ENCODE measurements around the gene ARHGAP29. TPM values are rescaled to one million over a fixed set of nuclear protein-coding genes. Genes with fewer than 3 reads are reported as not detected.

Gene ARHGAP29
- total and polyA plus RNA-seq, 7 experiments from 2014 or later: 0.02 to 0.37 (median 0.13) TPM; not detected in 4

DNA sequence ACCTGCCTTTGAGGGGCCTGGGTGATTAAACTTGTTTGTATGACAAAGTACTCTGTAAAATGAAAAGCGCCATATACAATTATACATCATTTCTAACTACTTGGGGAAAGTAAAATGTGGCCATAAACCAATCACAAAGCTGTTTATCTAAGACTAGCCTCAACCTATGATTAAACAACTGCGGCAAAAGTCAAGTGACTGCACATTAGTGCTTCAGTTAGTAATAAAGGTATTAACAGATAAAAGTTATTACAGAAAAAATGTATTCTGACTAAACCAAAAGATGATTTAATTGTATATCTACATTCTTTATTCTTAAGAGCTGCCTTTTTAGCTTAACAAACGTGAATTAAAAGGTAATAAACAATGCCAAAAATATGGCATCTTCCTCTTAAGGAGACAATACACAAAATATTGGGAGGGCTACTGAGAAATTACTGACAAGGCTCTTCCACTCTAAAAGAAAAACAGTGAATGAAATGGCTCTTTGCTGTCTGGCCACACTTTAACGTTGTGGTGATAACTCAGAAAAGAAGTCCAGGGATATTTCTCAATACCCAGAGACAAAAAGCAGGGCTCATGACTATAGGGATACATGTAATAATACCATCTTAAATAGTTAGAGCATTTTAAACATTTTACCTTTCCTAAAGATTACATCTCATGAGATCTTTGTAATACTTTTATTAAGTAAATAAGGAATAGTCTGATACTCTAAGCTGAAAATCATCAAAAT lies 8.6 kb downstream of the ARHGAP29 start:
- H3K4me1 ChIP-seq (ENCODE audit: control insufficient read depth in 2 of 2, insufficient read depth in 2 of 2, low read length in 2 of 2): no peaks in the 10 kb centered on the region
- H3K27ac ChIP-seq (ENCODE audit: low read depth, low read length): no peak overlapping the region
- POLR2A ChIA-PET: no interaction called here
- Mint-ChIP-seq H3K4me3 (no peak overlapping the region), H3K27me3 (peaks cover 24 to 57% (median 39%) of the 10 kb centered on the region in 5 donors), H3K4me1 (no peaks in the 10 kb centered on the region), H3K9me3 (no peaks in the 10 kb centered on the region), H3K27ac (no peak overlapping the region), H3K36me3 (no peaks in the 10 kb centered on the region)
- ATAC-seq: no peak
- CTCF ChIA-PET: no interaction called here
- H3K27me3 ChIP-seq (ENCODE audit: control insufficient read depth in 2 of 2, insufficient read depth in 2 of 2, low read length in 2 of 2): peaks cover 0 to 5% of the 10 kb centered on the region in 2 donors
- no peaks in the 10 kb centered on the region for H3K9me3 ChIP-seq (ENCODE audit: control insufficient read depth in 2 of 3, low read length in 3 of 3)
- no peak for DNase-seq
- no peak overlapping the region for H3K4me3 ChIP-seq (ENCODE audit: low read length)
- no peaks in the 10 kb centered on the region for H3K36me3 ChIP-seq (ENCODE audit: control insufficient read depth in 2 of 3, insufficient read depth in 3 of 3, low read length in 3 of 3)
- intact Hi-C loops (cut with micrococcal nuclease): no loop called here

- peaks cover 0 to 5% of the 10 kb centered on the region in 2 donors for H3K27me3 ChIP-seq (ENCODE audit: control insufficient read depth in 2 of 2, insufficient read depth in 2 of 2, low read length in 2 of 2)
- no peak for ATAC-seq
- Mint-ChIP-seq H3K27me3 (peaks cover 15 to 49% (median 32%) of the 10 kb centered on the region in 5 donors), H3K27ac (no peak overlapping the region), H3K9me3 (no peaks in the 10 kb centered on the region), H3K4me1 (no peaks in the 10 kb centered on the region), H3K36me3 (no peaks in the 10 kb centered on the region), H3K4me3 (no peak overlapping the region)
- H3K4me3 ChIP-seq (ENCODE audit: low read length): no peak overlapping the region
- no peak overlapping the region for H3K27ac ChIP-seq (ENCODE audit: low read depth, low read length)
- no peaks in the 10 kb centered on the region for H3K9me3 ChIP-seq (ENCODE audit: control insufficient read depth in 2 of 3, low read length in 3 of 3)
- CTCF ChIA-PET: no interaction called here
- POLR2A ChIA-PET: no interaction called here
- H3K36me3 ChIP-seq (ENCODE audit: control insufficient read depth in 2 of 3, insufficient read depth in 3 of 3, low read length in 3 of 3): no peaks in the 10 kb centered on the region
- DNase-seq: no peak
- no peaks in the 10 kb centered on the region for H3K4me1 ChIP-seq (ENCODE audit: control insufficient read depth in 2 of 2, insufficient read depth in 2 of 2, low read length in 2 of 2)
- intact Hi-C loops (cut with micrococcal nuclease): no loop called here
These were observed 9.8 kb downstream of the ARHGAP29 start for GRCh38 chr1:94227624-94228023.

GRCh38 chr1:94225845-94226244 lies 11.5 kb downstream of the ARHGAP29 start:
- no peak overlapping the region for H3K27ac Mint-ChIP-seq
- H3K4me3 Mint-ChIP-seq: no peak overlapping the region
- no peak for DNase-seq
- POLR2A ChIA-PET: interaction anchor here (0.6 kb wide), 1 partner anchor 95 kb away, joined by 3 read pairs; no protein-coding TSS in a partner anchor
- H3K27ac ChIP-seq (ENCODE audit: low read depth, low read length): no peak overlapping the region
- peaks cover 0 to 5% of the 10 kb centered on the region in 2 donors for H3K27me3 ChIP-seq (ENCODE audit: control insufficient read depth in 2 of 2, insufficient read depth in 2 of 2, low read length in 2 of 2)
- peaks cover 0 to 37% (median 26%) of the 10 kb centered on the region in 5 donors for H3K27me3 Mint-ChIP-seq
- no peaks in the 10 kb centered on the region for H3K4me1 ChIP-seq (ENCODE audit: control insufficient read depth in 2 of 2, insufficient read depth in 2 of 2, low read length in 2 of 2)
- H3K4me1 Mint-ChIP-seq: no peaks in the 10 kb centered on the region
- no peaks in the 10 kb centered on the region for H3K9me3 Mint-ChIP-seq
- no peaks in the 10 kb centered on the region for H3K9me3 ChIP-seq (ENCODE audit: control insufficient read depth in 2 of 3, low read length in 3 of 3)
- intact Hi-C loops (cut with micrococcal nuclease): no loop called here
- H3K36me3 Mint-ChIP-seq: no peaks in the 10 kb centered on the region
- no peaks in the 10 kb centered on the region for H3K36me3 ChIP-seq (ENCODE audit: control insufficient read depth in 2 of 3, insufficient read depth in 3 of 3, low read length in 3 of 3)
- CTCF ChIA-PET: interaction anchor here (0.6 to 0.7 kb wide), 2 partner anchors 181 to 216 kb away, joined by 3 read pairs; no protein-coding TSS in a partner anchor
- no peak for ATAC-seq
- no peak overlapping the region for H3K4me3 ChIP-seq (ENCODE audit: low read length)

GRCh38 chr1:94218332-94218731 lies 19.1 kb downstream of the ARHGAP29 start:
- H3K27ac ChIP-seq (ENCODE audit: low read depth, low read length): no peak overlapping the region
- no peak overlapping the region for H3K4me3 ChIP-seq (ENCODE audit: low read length)
- Mint-ChIP-seq H3K27ac (no peak overlapping the region), H3K4me1 (no peaks in the 10 kb centered on the region), H3K36me3 (no peaks in the 10 kb centered on the region), H3K27me3 (peaks cover 14 to 34% (median 29%) of the 10 kb centered on the region in 5 donors), H3K9me3 (no peaks in the 10 kb centered on the region), H3K4me3 (no peak overlapping the region)
- CTCF ChIA-PET: no interaction called here
- ATAC-seq (no peak), DNase-seq (no peak)
- intact Hi-C loops (cut with micrococcal nuclease): no loop called here
- H3K27me3 ChIP-seq (ENCODE audit: control insufficient read depth in 2 of 2, insufficient read depth in 2 of 2, low read length in 2 of 2): no peaks in the 10 kb centered on the region
- H3K36me3 ChIP-seq (ENCODE audit: control insufficient read depth in 2 of 3, insufficient read depth in 3 of 3, low read length in 3 of 3): no peaks in the 10 kb centered on the region
- H3K9me3 ChIP-seq (ENCODE audit: control insufficient read depth in 2 of 3, low read length in 3 of 3): no peaks in the 10 kb centered on the region
- POLR2A ChIA-PET: no interaction called here
- no peaks in the 10 kb centered on the region for H3K4me1 ChIP-seq (ENCODE audit: control insufficient read depth in 2 of 2, insufficient read depth in 2 of 2, low read length in 2 of 2)

DNA sequence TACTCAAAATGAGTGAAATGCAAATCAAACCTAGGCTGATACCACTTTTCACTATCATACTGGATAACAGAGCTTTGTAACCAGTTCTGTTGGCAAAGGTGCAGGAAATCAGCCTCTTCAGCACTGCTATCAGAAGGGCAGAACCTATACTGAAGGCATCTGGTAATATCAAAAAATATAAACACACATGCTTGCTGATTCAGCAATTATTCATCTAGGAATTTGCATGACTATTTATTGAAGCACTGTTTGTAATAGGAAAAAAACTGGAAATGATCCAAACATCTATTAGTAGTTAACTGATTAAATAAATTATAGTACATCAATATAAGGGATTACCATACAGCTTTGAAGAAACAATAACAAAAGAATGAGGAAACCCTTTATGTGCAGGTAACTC lies 21.4 kb downstream of the ARHGAP29 start:
- Mint-ChIP-seq H3K4me1 (no peaks in the 10 kb centered on the region), H3K27ac (no peak overlapping the region), H3K9me3 (no peaks in the 10 kb centered on the region), H3K27me3 (peaks cover 14 to 30% (median 30%) of the 10 kb centered on the region in 5 donors), H3K36me3 (no peaks in the 10 kb centered on the region), H3K4me3 (no peak overlapping the region)
- intact Hi-C loops (cut with micrococcal nuclease): no loop called here
- Histone ChIP-seq H3K9me3 (ENCODE audit: control insufficient read depth in 2 of 3, low read length in 3 of 3) (no peaks in the 10 kb centered on the region), H3K27me3 (ENCODE audit: control insufficient read depth in 2 of 2, insufficient read depth in 2 of 2, low read length in 2 of 2) (no peaks in the 10 kb centered on the region), H3K4me3 (ENCODE audit: low read length) (no peak overlapping the region), H3K36me3 (ENCODE audit: control insufficient read depth in 2 of 3, insufficient read depth in 3 of 3, low read length in 3 of 3) (no peaks in the 10 kb centered on the region), H3K27ac (ENCODE audit: low read depth, low read length) (no peak overlapping the region), H3K4me1 (ENCODE audit: control insufficient read depth in 2 of 2, insufficient read depth in 2 of 2, low read length in 2 of 2) (no peaks in the 10 kb centered on the region)
- no peak for DNase-seq
- ChIA-PET CTCF (no interaction called here), POLR2A (no interaction called here)
- ATAC-seq: no peak

GRCh38 chr1:94209982-94210381 lies 27.4 kb downstream of the ARHGAP29 start:
- Mint-ChIP-seq H3K27me3 (peaks cover 5 to 16% (median 12%) of the 10 kb centered on the region in 5 donors), H3K9me3 (peaks cover 0 to 6% (median 0%) of the 10 kb centered on the region in 11 donors), H3K36me3 (no peaks in the 10 kb centered on the region), H3K27ac (no peak overlapping the region), H3K4me3 (no peak overlapping the region), H3K4me1 (no peaks in the 10 kb centered on the region)
- intact Hi-C loops (cut with micrococcal nuclease): no loop called here
- H3K36me3 ChIP-seq (ENCODE audit: control insufficient read depth in 2 of 3, insufficient read depth in 3 of 3, low read length in 3 of 3): no peaks in the 10 kb centered on the region
- ChIA-PET POLR2A (no interaction called here), CTCF (no interaction called here)
- no peak overlapping the region for H3K4me3 ChIP-seq (ENCODE audit: low read length)
- H3K27ac ChIP-seq (ENCODE audit: low read depth, low read length): no peak overlapping the region
- no peaks in the 10 kb centered on the region for H3K9me3 ChIP-seq (ENCODE audit: control insufficient read depth in 2 of 3, low read length in 3 of 3)
- no peak for ATAC-seq
- H3K4me1 ChIP-seq (ENCODE audit: control insufficient read depth in 2 of 2, insufficient read depth in 2 of 2, low read length in 2 of 2): no peaks in the 10 kb centered on the region
- no peaks in the 10 kb centered on the region for H3K27me3 ChIP-seq (ENCODE audit: control insufficient read depth in 2 of 2, insufficient read depth in 2 of 2, low read length in 2 of 2)
- DNase-seq: no peak

DNA sequence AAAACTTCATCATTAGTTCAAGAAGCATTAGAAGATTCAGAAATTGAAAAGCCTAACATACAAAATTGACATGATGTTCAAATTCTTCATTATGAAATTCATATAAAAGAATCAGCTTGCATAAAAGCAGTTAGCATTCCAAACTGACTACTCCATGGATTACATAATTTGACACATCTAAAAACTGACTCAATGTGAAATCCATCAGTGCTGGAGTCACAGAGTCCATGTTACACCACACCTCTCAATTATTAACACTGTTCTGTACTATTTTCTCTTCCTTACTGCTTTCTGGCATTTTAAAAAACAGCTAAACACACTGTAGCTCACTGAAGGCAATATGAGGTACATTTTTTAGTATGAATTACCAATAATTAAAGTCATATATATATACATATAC lies 28.0 kb downstream of the ARHGAP29 start:
- Mint-ChIP-seq H3K27ac (no peak overlapping the region), H3K36me3 (no peaks in the 10 kb centered on the region), H3K9me3 (peaks cover 0 to 6% (median 0%) of the 10 kb centered on the region in 11 donors), H3K4me1 (no peaks in the 10 kb centered on the region), H3K27me3 (peaks cover 5 to 14% (median 12%) of the 10 kb centered on the region in 5 donors), H3K4me3 (no peak overlapping the region)
- no peaks in the 10 kb centered on the region for H3K9me3 ChIP-seq (ENCODE audit: control insufficient read depth in 2 of 3, low read length in 3 of 3)
- ChIA-PET POLR2A (no interaction called here), CTCF (no interaction called here)
- H3K36me3 ChIP-seq (ENCODE audit: control insufficient read depth in 2 of 3, insufficient read depth in 3 of 3, low read length in 3 of 3): no peaks in the 10 kb centered on the region
- H3K27me3 ChIP-seq (ENCODE audit: control insufficient read depth in 2 of 2, insufficient read depth in 2 of 2, low read length in 2 of 2): no peaks in the 10 kb centered on the region
- intact Hi-C loops (cut with micrococcal nuclease): no loop called here
- no peak for DNase-seq
- no peak overlapping the region for H3K4me3 ChIP-seq (ENCODE audit: low read length)
- ATAC-seq: no peak
- H3K4me1 ChIP-seq (ENCODE audit: control insufficient read depth in 2 of 2, insufficient read depth in 2 of 2, low read length in 2 of 2): no peaks in the 10 kb centered on the region
- no peak overlapping the region for H3K27ac ChIP-seq (ENCODE audit: low read depth, low read length)
